Cerebellar cortex (tissue), 1 donor: ENCODE results near the gene CELA1.

Source experiments
- DNase-seq: peaks from one replicate; pipeline ENCODE4 v3.0.0-alpha.2; 2015; ENCODE audit warnings: low spot score

Gene CELA1

DNA sequence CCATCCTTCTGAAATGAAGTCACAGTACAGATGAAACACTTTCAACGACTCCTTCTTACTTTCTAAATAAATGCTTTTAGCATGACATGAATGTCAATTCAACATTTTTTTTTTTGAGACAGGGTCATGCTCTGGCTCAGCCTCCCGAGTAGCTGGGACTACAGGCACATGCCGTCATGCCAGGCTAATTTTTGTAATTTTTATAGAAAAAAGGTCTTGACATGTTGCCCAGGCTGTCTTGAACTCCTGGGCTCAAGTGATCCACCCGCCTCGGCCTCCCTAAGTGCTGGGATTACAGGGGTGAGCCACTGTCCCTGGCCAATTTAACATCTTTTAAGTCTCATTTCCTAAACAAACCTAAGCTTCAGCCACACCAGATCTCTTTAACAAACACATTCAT, 28.4 kb upstream of the CELA1 start:
- DNase-seq = no peak

DNA sequence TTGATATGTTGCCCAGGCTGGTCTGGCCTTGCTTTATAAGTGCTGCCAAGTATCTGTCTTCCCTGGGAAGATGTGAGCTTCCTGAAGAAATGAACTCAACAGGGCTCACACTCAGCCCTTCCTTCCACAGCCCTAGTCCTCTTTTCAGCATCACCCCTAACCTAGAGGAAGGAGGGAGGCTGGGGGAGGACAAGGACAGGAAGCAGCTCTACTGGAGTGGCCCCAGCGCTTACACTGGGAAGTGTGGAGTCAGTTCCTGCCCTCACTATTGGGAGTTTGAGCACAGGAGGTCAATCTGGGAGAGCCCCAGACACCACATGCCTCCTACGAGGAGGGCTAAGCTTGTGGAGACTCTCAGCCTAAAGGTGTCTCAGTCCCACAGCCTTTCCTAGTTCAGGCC, 27.9 kb upstream of the CELA1 start:
- no peak for DNase-seq

DNA sequence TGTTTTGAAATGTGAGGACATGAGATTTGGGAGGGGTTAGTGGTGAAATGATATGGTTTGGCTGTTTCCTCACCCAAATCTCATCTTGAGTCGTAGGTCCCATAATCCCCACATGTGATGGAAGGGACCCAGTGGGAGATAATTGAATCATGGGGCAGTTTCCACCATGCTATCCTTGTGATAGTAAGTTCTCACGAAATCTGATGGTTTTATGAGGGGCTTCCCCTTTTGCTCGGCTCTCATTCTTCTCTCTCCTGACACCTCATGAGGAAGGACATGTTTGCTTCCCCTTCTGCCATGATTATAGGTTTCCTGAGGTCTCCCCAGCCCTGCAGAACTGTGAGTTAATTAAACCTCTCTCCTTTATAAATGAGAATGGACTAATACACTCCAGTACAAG, 26.7 kb upstream of the CELA1 start:
- no peak for DNase-seq

DNA sequence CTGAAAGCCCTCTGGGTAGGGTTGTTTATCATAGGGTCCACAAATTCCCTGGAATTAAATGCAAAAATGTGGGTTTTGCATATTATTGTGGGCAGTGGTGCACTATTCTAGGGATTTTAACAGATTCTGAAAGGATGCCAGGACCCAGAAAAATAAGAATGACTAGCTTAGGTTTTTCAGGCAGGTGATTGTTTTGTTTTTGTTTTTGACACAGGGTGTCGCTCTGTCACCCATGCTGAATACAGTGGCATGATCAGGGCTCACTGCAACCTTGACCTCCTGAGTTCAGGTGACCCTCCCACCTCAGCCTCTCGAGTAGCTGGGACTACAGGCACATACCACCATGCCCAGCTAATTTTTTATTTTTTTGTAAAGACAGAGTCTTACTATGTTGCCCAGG, 25.5 kb upstream of the CELA1 start:
- DNase-seq = no peak

DNA sequence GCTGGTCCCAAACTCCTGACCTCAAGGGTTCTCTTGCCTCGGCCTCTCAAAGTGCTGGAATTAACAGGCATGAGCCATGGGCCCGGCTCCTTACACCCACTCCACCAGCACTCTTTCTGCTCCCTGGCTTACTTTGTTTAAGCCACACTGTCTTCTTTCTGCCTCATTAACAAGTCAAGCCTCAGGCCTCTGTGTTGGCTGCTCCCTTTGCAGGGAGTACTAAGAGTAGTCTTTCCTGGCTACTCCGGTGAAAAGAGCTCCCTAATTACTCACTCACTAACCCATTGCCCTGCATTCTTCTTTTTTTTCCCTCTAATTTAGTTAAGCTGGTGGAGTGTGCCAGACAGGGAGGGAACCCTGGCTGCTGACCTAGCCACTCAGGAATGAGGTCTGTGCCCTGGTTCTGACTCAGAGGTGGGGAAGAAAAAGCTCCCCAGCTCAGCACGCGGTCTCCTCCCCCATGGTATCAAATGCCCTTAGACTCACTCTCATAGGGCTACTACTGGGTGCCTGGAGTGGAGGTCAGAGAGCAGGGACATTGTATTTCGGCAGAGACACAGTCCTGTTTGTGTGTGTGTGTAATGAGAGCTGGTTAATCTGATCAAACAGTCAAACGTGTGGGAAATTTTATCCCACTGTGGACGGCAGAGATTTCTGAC, 24.9 kb upstream of the CELA1 start:
- no peak for DNase-seq

DNA sequence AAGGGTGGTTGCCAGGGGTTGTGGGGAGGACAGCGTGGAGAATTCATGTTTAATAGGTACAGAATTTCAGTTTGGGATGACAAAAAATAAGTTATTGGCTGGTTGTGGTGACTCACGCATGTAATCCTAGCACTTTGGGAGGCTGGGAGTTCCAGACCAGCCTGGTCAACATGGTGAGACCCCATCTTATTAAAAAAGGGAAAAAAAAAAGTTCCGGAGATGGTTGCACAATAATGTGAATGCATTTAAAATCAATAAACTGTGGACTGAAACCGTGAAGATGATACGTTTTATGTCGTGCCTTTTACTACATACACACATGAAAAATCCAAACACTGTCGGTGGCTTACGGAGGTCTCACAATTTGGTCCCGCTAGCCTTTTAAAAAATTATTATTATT, 24.2 kb upstream of the CELA1 start:
- no peak for DNase-seq

DNA sequence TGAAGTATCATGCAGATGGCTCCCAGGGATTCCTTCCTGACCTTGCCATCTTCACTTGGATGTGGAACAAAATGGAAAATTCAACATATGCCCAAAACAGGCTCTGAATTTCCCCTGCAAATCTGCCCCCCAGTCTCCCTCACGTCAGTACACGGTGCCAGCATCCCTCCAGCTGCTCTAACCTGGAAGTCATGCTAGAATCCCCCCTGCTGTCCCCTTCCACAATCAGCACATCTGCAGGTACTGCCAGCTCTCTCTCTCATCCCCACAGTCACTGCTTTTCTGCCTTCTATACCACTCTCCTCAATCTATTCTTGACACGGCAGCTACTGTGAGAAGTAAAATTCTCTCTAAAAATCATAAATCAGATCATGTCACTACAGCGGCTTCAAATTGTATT, 23.1 kb upstream of the CELA1 start:
- DNase-seq = no peak

DNA sequence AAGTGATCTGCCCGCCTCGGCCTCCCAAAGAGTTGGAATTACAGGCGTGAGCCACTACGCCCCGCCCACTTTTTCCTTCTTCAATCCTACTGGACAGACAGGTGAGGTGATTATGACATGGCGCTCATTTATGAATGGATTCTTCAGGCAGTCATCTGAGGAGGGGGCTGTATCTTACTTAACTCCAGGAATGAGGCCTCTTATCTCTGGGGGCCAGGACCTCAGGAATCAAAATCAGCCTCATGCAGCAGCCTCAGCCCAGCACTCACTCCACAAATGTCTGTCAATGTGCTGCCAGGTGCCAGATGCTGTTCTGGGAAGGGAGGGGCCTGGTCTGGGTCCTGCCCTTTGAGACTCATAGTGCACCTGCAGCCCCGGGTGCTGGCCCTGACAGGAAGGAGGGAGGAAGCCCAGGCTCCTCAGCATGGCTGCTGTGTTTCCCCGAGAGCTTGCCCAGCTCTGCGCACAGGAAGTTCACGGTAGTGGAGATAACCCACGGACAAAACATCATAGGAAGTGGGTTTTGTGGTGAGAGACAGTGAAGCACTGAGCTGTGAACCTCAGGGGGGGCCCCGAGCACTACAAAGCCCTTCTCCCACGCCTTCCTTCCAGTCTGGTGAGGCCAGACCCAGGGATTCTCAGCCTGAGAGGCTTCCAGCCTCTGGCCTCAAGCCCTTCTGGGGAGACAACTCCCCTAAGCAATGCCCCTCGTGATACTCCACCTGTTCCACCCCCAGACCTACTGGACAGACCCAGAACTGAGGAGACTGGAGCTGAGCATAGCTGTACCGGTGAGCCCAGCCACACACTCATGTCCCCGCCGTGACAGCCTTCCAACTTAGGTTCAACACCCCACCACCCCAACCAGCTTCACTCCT, 22.4 kb upstream of the CELA1 start:
- no peak for DNase-seq

DNA sequence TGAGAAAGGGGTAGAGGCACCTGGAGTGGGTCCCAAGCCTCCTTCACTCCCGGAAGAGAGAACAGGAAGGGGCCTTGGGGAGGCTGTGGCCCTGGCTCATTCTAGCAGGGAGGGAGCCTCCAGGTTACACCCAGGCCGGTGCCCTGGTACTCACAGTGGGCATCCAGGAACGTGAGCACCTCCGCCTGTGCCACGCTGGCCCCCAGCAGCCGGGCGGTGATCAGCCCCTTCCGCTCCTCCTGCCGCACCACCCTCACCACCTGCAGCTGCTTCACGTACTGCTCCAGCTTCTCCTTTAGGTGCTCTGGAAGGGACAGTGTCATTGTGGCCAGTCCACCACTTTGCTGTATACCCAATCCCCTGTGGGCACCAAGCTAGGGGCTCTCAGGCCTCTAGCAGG, 18.8 kb upstream of the CELA1 start:
- DNase-seq = no peak

DNA sequence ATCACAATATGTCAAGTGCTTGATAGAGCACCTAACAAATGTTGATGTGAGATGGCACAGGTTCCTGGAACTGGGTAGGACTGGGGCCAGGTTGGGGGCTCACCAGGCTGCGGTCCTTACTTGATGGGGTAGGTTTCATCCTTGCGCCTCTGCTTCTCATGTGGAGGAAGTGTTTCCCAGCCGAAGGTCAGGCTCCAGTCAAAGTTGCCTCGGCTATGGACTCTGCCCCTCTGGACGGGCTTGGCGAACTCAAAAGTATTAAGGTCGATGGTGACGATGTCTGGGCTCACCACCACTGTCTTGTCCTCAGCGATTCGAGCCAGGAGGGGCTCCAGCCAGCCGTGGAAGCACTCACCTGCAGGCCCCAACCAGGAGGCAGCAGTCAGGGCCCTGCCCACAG, 17.5 kb upstream of the CELA1 start:
- DNase-seq = no peak

DNA sequence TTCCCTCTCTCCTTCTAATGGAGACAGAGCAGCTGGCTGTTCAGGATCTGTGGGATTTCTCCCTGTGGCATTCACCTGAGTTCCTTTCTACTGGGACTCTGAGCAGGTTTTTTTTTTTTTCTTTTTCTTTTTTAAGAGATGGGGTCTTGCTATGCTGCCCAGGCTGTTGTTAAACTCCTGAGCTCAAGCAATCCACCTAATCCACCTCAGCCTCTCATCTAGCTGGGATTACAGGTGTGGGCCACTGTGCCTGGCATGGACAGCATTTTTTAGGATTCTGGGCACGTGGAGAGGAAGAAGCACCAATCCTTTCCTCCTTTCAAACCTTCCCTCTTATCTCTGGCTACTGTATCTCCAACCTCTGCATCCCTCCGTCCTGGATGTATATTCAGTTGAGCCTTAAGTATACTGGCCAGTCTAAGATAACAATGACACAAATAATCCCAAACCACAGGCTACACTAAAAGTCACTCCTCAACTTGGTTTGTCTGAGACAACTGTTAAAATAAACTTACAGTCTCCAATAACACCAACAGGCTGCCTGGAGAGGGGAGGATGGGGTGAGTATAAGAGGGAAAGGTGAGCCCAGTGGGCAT, 16.4 kb upstream of the CELA1 start:
- DNase-seq = no peak

DNA sequence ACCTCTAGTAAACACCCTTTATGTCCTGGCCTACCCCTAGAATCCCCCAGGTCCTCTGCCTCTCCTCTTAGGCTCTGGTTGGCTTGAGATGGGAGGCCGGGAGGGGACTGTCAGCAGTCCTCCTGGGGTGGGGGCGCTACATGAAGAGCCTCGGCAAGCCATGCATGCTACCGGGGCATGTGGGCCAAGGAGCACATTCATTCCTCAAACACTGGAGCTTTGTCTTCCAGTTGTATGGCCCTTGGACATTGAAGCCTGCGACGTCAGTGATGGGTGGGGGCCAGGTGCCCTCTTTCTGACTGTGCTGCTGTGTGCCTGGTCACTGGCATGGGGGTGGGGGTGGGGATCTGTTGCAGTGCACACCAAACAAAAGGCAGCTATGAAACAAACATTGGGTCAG, 15.8 kb upstream of the CELA1 start:
- no peak for DNase-seq

DNA sequence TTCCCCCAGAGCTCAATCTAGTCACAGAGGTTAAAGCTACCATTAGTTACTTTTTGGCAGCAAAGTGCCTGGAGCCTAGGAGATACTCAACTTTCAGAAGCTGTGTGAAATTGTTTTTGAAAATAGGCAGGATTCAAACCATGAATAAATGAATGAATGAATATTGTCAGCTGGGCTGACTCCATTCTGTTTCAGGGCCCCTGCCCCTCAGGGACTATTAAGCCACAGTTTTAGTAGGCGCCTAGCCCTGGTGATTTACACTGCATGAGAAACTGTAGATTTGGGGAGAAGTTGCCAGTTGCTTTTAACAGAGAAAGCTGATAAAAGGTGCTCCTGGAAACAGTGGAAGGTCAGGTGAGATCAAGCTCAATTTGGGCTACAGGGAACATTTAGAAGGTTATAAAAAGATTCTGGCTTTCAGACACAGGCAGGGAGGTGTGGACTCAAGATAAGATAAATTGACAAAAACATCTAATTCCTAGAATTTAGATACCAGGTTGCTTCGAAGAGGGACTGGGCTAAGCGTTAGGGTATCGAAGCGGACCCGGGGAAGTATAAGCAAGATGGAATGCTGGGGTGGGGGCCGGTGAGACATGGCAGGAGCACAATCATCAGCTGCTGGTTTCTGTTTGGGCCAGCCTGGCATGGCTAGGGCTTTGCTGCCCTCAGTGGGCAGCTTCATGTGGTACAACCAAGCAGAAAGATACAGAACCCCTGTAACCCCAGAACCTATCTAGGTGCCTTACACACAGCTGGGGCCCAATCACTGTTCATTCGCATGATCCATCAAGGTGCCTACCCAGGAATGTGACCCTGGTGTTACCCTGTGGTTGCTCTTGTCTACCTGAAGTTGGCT, 14.9 kb upstream of the CELA1 start:
- no peak for DNase-seq

DNA sequence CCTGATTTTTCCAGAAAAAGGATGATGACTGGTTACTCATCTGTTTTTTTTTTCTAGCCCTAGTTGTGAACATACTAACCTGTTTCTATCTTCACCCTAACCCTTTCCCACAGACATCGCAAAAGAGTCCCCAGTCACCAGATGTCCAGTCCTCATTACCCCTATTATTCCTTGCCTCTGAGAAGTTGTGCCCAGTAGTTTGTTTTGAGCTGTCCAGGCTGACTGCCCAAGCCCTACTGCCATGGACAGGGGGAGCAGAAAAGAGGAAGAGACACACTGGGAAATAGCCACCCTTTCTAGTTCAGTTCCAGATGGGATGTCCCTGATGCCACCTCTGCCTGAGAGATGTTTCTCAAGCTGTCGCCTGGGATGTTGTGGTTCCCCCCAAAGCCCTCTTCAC, 13.8 kb upstream of the CELA1 start:
- no peak for DNase-seq

DNA sequence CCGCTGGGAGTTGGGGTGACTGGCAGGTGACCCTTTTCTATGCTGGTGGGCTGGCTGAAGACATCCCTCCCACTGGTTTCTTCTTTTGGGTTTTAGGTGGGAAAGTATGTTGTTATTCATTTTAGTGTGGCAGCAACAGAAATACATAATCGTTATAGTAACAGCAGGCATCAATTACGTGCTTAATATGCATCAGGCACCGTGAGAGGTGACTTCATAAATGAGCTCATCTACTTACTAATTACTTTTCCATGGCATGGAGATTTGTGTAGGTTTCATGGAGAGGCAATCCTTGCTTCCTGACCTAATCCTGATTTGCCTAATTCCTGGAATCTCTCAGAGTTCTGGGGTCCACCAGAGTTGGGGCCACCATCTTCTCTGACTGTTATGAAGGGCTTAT, 13.4 kb upstream of the CELA1 start:
- DNase-seq = no peak

DNA sequence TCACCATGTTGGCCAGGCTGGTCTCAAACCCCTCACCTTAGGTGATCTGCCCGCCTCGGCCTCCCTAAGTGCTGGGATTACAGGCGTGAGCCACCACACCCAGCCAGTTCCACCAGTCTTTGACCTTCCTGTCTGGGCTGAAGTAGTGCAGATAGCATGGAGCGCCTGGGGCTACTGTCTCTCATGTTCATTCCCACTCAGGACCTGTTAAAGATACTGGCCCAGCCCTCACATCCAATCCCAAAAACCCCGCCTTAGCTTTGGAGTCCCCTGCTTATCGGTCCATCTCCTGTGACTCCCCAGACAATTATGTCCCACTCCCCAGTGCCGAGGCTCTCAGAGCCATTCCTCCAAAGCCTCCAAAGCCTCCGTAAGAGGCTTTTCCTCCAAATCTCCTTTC, 12.0 kb upstream of the CELA1 start:
- no peak for DNase-seq

DNA sequence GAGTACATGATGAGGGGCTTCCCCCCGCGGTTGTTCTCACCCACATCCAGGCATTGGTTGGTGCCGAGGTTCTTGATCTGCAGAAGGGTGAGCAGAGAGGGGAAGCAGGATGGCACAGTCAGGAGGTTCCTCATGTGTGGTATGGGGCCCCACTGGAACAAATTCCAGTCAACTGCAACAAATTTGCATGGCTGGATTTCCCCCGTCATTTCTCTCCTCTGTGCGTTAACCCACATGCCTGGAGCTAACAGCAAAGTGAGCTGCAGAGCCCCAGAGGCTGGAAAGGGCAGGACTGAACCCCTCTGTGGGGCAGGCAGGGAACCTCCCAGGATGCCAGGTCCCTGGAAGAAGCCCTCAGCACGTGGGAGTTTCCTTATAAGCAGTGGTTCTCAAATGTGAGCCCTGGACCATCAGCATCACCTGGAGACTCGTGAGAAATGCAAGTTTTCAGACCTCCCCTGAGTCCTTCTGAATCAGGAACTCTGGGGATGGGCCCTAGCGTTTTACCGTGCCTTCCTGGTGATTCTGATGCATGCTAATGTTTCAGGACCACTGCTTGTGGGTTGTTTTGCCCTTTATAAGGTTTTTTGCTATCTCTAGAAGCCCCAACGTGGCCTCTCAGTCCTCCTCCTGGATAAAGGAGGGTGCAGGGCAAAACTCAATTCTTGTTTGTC, 11.0 kb upstream of the CELA1 start:
- no peak for DNase-seq

DNA sequence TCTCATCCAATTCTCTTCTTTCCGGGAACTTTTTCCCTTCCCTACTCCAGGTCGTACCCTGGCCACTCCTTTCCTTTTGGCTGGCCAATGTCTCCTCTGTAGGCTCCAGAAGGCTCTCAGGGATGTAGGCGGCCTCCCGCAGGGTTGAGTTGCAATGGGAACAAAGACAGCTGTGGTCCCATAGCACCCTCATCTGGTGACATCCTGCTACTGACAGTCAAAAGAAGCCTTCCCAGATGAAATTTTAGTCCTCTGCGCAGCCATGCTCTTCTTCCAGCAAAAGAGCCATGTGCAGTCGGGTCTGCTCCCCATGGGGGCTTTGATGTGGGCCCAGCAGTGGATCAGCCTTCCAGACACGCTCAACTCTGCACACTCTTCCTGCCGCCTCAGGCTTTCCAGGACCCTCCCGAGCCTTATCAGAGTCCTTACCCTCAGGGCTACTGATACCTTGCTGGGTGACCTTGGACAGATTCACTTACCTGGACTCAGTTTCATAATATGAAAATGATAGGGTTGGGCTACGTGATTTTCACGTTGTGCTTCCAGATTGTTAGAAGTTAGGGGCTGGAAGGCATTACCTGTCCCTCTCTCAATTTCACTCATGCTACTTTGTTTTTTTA, 5.5 kb upstream of the CELA1 start:
- DNase-seq = peak; percentile 55

DNA sequence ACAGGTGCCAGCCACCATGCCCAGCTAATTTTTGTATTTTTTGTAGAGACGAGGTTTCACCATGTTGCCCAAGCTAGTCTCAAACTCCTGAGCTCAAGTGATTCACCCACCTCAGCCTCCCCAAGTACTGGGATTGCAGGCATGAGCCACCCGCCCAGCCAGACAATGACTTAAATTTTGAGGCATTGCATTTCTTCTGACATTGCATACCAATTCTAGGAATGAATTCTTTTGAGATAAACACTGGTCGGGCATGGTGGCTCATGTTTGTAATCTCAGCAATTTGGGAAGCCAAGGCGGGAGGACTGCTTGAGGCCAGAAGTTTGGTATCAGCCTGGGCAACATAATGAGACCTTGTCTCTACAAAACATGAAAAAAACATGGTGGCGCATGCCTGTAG, 2.5 kb upstream of the CELA1 start:
- no peak for DNase-seq

DNA sequence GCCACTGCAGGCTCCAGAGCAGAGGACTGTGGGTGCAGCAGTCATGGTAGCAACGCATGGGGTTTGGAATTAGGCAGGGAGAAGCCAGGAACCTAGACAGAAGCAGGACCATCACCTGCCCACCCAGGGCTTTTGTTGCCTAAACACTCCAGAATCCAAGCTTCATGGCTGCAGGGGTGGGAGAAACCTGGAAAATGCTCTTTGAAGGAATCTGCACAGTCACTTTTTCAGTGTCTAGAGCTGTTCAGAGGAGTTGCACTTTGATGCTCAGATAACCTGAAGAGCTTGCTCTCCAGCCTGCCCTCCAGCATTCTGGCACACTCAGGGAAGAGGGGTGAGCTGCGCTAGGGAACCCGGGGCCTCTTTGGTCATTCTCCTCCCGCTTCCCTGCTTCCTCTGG, 1.6 kb upstream of the CELA1 start:
- DNase-seq = no peak

DNA sequence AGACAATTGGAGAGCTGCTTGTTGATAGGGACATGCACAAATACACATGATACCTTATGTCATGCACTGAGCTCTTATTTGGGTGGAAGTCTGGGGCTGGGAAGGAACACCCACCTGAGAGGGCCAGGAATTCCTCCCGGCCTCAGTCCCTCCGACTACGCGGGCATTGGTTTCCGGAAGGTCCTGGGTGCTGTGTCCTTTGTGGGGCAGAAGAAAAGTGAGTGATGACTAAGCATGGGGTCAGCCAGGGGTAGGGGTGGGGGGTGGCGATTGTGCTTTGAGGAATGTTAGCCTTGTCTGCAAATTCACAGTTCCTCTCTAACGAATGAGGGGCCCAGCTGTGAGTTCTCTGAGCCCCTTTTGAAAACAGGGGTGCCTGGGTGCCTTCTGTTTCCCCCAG, 798 bp downstream of the CELA1 start:
- no peak for DNase-seq
